Measurements from ENCODE around the gene SLF2. TPM values are rescaled to one million over a fixed set of nuclear protein-coding genes. Genes with fewer than 3 reads are reported as not detected.

The SLF2 gene
- total and polyA plus RNA-seq, 8 donors, result 2.3 to 49.9 (median 14.4) TPM

- Histone ChIP-seq H3K27ac (no peak overlapping the region), H3K9me3 (no peaks in the 10 kb centered on the region), H3K27me3 (no peaks in the 10 kb centered on the region), H3K36me3 (peaks cover 57 to 100% (median 98%) of the 10 kb centered on the region in 4 donors), H3K4me3 (no peak overlapping the region), H3K4me1 (peaks cover 0 to 15% (median 2%) of the 10 kb centered on the region in 4 donors)
- no peak for DNase-seq
- 87 to 94% (median 93%) methylated on average over 5 of the region's 5 CpGs for WGBS, 5 donors
- intact Hi-C loops (cut with DNase I; ENCODE audit: low total_unique reads), result no loop called here
- TF ChIP-seq POLR2AphosphoS5 (IDR thresholded peaks at IDR 0.05) (no peak), EP300 (IDR thresholded peaks at IDR 0.05) (no peak), POLR2A (IDR thresholded peaks at IDR 0.05) (no peak), CTCF (IDR thresholded peaks at IDR 0.05) (no peak)
Measured at GRCh38 chr10:100927266-100927665, 14.5 kb downstream of the SLF2 start.

GRCh38 chr10:100928039-100928438 is 15.3 kb downstream of the SLF2 start:
- DNase-seq, result no peak
- peaks cover 0 to 15% (median 2%) of the 10 kb centered on the region in 4 donors for H3K4me1 ChIP-seq
- no peak overlapping the region for H3K27ac ChIP-seq
- no peaks in the 10 kb centered on the region for H3K9me3 ChIP-seq
- H3K4me3 ChIP-seq, result no peak overlapping the region
- intact Hi-C loops (cut with DNase I; ENCODE audit: low total_unique reads), result no loop called here
- no peaks in the 10 kb centered on the region for H3K27me3 ChIP-seq
- 23 to 91% (median 75%) methylated on average over 1 of the region's 1 CpG; no CpG with 5 or more reads in 1 of the 5 donors for WGBS, 5 donors
- TF ChIP-seq EP300 (IDR thresholded peaks at IDR 0.05) (no peak), POLR2A (IDR thresholded peaks at IDR 0.05) (no peak), POLR2AphosphoS5 (IDR thresholded peaks at IDR 0.05) (no peak), CTCF (IDR thresholded peaks at IDR 0.05) (no peak)
- peaks cover 56 to 100% (median 98%) of the 10 kb centered on the region in 4 donors for H3K36me3 ChIP-seq

- H3K4me3 ChIP-seq, result no peak overlapping the region
- no peaks in the 10 kb centered on the region for H3K9me3 ChIP-seq
- H3K27ac ChIP-seq, result no peak overlapping the region
- peaks cover 48 to 100% (median 99%) of the 10 kb centered on the region in 4 donors for H3K36me3 ChIP-seq
- DNase-seq, result no peak
- H3K4me1 ChIP-seq, result peaks cover 0 to 4% (median under 1%) of the 10 kb centered on the region in 4 donors
- no peak for TF ChIP-seq POLR2AphosphoS5 (IDR thresholded peaks at IDR 0.05)
- no peak for TF ChIP-seq POLR2A (IDR thresholded peaks at IDR 0.05)
- no peak for TF ChIP-seq EP300 (IDR thresholded peaks at IDR 0.05)
- no peak for TF ChIP-seq CTCF (IDR thresholded peaks at IDR 0.05)
- no peaks in the 10 kb centered on the region for H3K27me3 ChIP-seq
- intact Hi-C loops (cut with DNase I; ENCODE audit: low total_unique reads), result no loop called here
Measured at GRCh38 chr10:100930368-100930767, 17.6 kb downstream of the SLF2 start.

- TF ChIP-seq POLR2AphosphoS5 (IDR thresholded peaks at IDR 0.05) (no peak), POLR2A (IDR thresholded peaks at IDR 0.05) (no peak), CTCF (IDR thresholded peaks at IDR 0.05) (peak in 1 of 7 experiments; percentile 32)
- no peaks in the 10 kb centered on the region for H3K4me1 ChIP-seq
- H3K27ac ChIP-seq, result no peak overlapping the region
- WGBS, 5 donors, result 95 to 99% (median 96%) methylated on average over 3 of the region's 3 CpGs
- no peaks in the 10 kb centered on the region for H3K9me3 ChIP-seq
- DNase-seq, result peak in 1 of 2 donors; percentile 13
- intact Hi-C loops (cut with DNase I; ENCODE audit: low total_unique reads), result no loop called here
- H3K36me3 ChIP-seq, result peaks cover 50 to 100% (median 99%) of the 10 kb centered on the region in 4 donors
- H3K4me3 ChIP-seq, result no peak overlapping the region
- H3K27me3 ChIP-seq, result no peaks in the 10 kb centered on the region
Measured at GRCh38 chr10:100934084-100934659, 21.4 kb downstream of the SLF2 start.

Data from stomach (tissue), 9 donors.